Putamen (tissue), 1 donor: ENCODE data around the gene TWNK.
A peak's percentile ranks its signal among the peaks of the same experiment; 100 is the strongest.

ENCODE experiments used
- DNase-seq: peaks from one replicate; pipeline ENCODE4 v3.0.0-alpha.2; 2016; ENCODE audit warnings: low spot score

The TWNK gene

GRCh38 chr10:101011517-101012423, 24.4 kb downstream of the TWNK start:
- no peak for DNase-seq

GRCh38 chr10:101012525-101013364, 25.4 kb downstream of the TWNK start:
- peak; percentile 97 for DNase-seq

- DNase-seq: no peak
Measured at GRCh38 chr10:101013365-101013825, 26.1 kb downstream of the TWNK start.

DNA sequence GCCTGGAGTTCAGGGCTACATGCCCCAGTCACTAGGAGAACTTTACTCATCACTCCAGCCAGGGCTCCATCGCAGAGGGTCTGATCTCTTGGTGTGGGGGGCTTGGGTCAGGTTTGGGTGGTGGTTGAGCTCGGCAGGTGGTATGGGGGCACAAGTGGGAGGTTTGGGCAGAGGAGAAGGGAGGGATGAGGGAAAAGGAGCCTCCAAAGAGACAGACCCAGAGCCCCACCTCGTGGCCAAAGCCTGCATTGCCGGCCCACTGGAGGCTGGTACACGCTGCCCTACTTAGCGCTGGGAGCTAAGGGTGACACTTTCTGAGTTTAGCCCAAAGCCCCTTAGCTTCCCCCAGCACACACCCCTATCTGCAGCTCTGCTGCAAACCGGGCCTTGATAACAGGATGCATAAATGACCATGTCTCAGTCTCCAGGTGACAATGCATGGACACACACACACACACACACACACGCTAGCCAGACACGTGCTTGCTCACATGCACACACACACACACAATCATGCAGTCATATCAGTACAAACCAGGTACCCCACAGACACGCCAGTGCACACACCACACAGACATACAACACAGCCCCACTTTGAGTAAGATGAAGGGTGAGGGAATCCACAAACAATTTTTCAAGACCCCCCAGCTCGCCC, 27.0 kb downstream of the TWNK start:
- DNase-seq: peak; percentile 78

DNA sequence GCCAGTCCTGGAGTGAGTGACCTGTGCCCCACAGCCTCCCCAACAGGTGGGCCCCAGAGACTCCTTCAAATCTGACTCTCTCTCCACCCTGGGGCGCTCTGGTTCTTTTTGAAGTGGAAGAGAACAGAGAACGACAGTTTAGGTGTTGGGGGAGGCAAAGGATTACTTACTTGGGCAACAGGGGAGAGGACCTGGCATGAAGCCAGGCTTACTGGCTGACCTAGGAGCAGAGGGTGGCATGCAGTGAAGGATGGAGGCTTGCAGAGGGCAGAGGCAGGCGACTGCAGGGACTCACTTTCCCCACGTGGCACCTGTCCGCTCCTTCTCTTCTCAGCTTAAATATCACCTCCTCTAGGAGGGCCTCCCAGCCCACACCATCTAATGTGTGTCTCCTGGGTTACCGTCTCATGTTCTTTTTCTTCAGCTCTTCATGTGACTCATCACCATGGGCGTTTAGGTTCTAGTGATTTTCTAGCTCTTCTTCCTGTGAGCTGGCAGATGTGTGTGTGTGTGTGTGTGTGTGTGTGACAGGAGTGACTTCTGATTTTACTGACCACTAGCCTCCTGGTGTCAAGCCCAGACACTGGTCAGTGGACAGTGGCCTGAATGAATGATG, 27.7 kb downstream of the TWNK start:
- peak; percentile 69 for DNase-seq

DNA sequence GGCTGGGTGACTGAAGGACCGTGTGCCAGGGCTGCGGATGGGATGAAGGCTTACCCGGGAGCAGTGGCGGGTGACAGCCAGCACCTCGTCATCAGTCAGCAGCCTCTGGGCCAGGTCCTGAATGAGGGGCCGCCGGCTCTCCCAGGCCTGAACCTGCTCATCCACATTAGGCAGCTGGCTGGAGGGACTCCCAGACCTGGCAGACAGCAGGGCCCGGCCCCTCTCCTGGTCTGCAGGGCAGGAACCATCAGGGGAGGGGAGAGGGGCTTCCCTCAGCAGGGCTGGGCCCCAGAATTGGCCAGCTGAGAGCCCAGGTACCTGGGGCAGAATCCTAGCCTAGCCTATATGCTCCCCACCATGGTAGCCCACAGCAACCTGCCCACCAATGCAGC, 28.2 kb downstream of the TWNK start:
- DNase-seq: no peak

GRCh38 chr10:101016814-101017213, 29.5 kb downstream of the TWNK start:
- no peak for DNase-seq

GRCh38 chr10:101018118-101018599, 30.8 kb downstream of the TWNK start:
- no peak for DNase-seq

DNA sequence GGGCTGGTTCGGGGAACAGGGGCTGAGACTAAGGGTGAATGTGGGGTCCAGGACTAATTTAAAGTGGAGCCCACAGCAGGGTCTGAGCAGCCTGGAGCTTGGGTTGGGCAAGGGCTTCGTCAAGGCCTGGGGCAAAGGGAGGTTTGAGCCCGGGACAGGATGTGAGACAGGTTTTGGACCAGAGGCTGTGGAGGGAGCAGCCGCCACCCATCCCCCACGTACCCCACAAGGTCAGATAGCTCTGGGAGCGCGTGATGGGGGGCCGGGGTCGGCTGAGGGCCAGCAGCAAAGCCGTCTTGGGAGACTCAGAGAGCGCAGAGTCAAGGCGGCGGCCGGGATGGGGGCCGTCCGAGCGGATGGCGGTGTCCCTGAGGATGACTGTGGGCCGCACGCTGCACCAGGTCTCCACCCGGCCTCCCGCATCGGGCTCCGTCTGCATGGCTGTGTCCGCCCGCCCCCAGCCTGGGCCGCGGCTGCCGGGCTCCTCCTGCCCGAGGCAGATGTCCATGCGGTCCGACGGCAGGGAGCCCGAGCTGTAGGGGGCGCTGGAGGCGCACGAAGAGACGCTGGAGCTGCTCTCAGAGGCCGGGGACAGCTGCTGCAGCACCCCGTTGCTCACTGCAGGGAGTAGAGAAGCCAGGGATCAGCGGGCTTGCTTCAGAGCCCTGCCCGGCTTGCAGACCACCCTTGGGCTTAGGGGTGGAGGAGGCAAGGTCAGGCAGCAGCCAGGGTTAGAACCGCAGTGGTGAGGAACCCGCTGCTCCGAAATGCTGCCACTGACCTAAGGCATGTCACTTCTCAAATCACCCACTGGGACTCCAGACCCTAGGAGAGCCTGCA, 31.5 kb downstream of the TWNK start:
- DNase-seq: peak; percentile 82

- no peak for DNase-seq
Measured at GRCh38 chr10:101019440-101019703, 32.0 kb downstream of the TWNK start.

DNA sequence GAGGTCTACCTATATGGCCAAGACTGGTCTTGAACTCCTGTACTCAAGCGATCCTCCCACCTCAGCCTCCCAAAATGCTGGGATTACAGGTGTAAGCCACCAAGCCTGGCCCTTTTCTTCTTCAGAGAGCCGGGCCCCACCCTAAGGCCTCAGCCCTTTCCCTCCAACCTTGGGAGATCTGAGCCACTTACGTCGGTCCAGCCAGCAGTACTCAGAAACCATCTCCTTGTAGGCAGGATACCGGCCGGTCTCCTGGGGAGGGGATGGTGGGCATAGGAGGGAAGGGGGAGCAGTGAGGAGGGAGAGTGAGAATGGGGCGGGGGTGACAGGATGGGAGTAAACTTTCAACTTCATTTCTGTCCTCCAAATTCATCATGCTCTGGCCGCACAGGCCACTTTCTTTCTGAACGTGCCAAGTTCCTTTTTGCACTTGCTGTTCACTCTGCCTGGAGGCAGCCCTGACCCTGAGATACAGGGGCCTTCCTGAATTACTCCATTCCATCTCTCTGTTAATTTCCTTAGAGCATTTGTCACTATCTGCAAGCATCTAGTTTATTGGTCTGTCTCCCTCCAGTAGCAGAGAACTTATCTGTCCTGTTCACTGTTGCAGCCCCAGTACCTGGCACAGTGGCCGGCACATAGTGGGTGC, 33.2 kb downstream of the TWNK start:
- DNase-seq: no peak

- no peak for DNase-seq
Measured at GRCh38 chr10:101021239-101021638, 33.9 kb downstream of the TWNK start.

DNA sequence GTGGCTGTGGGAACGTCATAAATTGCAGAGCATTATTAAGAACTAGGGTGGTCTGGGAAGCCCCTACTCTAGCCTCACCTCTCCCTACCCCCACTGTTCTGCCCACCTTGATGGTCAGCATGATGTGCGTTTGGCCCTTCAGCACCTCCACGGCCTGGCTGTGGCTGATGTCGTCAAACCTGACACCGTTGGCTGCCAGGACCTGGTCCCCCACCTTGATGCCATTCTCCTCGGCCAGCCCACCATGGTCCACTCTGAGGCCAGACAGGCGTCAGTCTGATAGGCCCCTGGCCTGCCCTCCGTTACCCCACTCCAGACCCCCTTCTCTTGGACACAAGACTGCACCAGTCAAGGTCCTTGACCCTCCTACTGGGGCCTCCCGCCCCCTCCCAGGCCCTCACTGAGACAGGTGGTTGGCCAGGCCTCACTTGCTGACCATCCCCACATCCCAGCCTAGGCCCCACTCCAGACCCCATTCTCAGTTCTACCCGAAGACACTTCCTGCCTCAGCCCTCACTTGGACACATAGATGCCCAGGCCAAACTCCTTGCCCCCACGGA, 34.4 kb downstream of the TWNK start:
- DNase-seq: no peak

DNA sequence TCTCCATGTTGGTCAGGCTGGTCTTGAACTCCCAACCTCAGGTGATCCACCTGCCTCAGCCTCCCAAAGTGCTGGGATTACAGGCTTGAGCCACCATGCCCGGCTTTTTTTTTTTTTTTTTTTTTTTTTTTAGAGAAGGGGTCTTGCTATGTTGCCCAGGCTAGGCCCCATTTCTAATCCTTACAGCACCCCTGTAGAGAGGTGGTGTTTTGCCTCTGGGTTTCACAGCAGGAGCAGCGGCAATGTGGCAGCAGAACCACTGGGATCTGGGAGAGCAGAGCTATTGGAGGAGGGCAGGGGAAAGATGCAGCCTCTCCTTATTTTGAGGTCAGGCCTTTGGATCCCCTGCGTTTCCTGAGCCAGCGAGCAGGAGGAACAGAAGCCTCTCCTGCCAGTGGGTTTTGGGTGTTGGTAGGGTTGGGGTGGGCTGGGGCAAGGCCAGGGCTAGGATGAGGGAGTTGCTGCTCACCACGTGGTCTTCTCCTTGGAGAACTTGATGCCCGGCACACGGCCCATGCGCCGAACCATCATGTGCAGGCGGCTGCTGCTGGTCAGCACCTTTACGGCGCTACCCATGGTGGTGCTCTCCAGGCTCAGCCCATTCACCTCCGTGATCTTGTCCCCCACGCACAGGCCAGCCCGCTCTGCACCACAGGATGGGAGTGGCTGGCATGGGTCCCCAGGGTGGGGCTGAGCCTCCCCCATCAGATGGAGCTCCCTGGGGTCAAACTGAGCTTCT, 35.8 kb downstream of the TWNK start:
- no peak for DNase-seq

- no peak for DNase-seq
Measured at GRCh38 chr10:101027106-101027720, 39.9 kb downstream of the TWNK start.

- no peak for DNase-seq
Measured at GRCh38 chr10:101028446-101029337, 41.3 kb downstream of the TWNK start.

DNA sequence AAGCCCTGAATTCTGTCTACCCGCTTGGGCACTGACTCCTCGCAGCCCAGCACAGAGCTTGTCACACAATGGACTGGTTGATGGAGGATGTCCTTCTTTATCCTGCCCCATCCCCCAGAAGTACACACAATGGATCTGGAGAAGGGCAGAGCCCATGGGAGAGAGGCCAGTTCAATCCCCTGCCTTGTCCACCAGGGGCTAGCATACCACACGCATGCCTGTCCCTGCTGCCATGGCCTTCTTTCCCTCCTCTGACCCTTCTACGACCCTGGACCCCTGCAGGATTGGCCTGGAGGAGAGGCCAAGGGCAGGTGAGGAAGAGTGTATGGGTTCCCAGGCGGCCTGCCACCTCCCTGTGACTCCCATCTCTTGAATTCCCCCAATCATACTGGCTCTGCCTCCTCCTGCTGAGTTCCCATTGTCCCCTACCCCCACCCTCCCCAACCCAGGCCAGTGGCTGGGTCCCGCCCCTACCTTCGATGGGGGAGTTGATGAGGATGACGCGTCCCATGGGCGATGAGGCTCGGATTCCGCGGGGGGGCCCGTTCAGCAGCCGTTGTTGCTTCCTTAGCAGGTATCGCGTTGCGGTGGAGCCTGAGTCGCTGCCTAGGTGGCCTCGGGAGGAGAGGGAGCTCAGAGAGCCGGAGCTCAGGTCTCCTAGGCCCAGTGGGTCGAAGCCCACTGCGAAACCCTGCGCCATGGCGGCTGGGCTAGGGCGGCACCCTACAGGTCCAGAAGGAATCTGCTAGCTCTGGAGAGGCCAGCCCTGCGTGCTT, 42.4 kb downstream of the TWNK start:
- DNase-seq: no peak
